ENCODE results near the gene DVL1. TPM values are rescaled to one million over a fixed set of nuclear protein-coding genes. Genes with fewer than 3 reads are reported as not detected.
A peak's percentile ranks its signal among the peaks of the same experiment; 100 is the strongest.

The DVL1 gene
- total RNA-seq, 1 experiment from 2014 or later = 91.4 TPM

DNA sequence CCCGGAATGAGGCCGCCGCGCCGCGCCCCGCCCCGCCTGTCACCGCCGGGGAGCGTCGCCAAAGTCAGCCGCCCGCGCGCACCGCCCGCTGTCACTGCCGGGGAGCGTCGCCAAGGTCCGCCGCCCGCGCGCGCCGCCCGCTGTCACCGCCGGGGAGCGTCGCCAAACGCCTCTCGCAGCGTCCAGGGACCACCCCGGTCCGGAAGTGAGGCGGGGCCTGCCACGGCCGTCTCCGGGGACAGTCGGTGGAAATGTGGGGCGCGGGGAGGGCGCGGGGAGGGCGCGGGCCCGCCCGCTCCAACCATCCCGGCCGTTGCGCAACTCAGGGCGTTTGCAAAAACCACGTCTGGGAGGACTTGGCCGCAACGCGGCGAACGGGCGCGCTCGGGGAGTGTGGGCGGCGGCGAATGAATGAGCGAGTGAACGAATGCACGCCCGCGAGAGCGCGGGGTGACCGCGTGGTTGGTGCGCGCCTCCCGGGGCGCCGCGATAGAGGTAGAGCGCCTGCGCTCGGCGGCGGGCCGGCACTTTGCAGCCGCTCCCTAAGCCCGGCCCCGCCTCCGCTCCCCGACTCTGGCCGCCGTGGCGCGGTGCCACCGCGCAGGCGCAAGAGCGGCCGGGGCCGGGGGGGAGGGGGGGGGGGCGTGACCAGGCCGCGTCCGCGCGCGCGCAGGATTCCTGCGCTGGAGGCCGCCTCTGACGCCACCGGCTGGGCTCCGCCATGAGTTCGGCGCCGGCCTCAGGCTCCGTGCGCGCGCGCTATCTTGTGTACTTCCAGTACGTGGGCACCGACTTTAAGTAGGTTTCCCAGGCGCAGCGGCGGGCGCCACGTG, 41.1 kb downstream of the DVL1 start, which contains the start of the genes ACAP3 and PUSL1:
TSS of gene ACAP3 (minus strand) at position 8 of the 833 bp plus-strand sequence. CDS start 115 bp downstream, outside the sequence.
TSS of gene PUSL1 (plus strand) at position 675 of the 833 bp plus-strand sequence. CDS start at position 722, 47 bp downstream.
- peaks cover 5% of the 10 kb centered on the region; the same call in 1 of the 2 replicates for H3K36me3 Mint-ChIP-seq
- DNase-seq (ENCODE audit: low spot score) (peak; percentile 82), ATAC-seq (peak; percentile 40)
- H3K9me3 Mint-ChIP-seq = no peaks in the 10 kb centered on the region
- peaks cover 21% of the 10 kb centered on the region for H3K4me1 Mint-ChIP-seq
- H3K27ac Mint-ChIP-seq = 0 out of 2 replicates have a peak within 1 kb of the TSS, but pooled peaks have one; percentile 32
- CTCF ChIA-PET = interaction anchor here (0.5 kb wide), 1 partner anchor 191 kb away, joined by 3 read pairs; no protein-coding TSS in a partner anchor
- peak within 1 kb of the TSS; percentile 71 for H3K4me3 Mint-ChIP-seq
- peaks cover 6% of the 10 kb centered on the region; the same call in 1 of the 2 replicates for H3K27me3 Mint-ChIP-seq (ENCODE audit: low read depth)
- POLR2A ChIA-PET = no interaction called here
- TF ChIP-seq MAX (CRISPR knock-in tag; IDR thresholded peaks at IDR 0.05) (peak; percentile 77; the same call in 1 of the 2 replicates), ZNF512 (CRISPR knock-in tag; IDR thresholded peaks at IDR 0.05; ENCODE audit: borderline replicate concordance) (no peak), MXD4 (CRISPR knock-in tag; IDR thresholded peaks at IDR 0.05; ENCODE audit: borderline replicate concordance) (no peak), TEAD1 (CRISPR knock-in tag; IDR thresholded peaks at IDR 0.05) (no peak), GABPB1 (CRISPR knock-in tag; IDR thresholded peaks at IDR 0.05) (peak; percentile 17; the same call in 1 of the 2 replicates), GTF2I (CRISPR knock-in tag; conservative IDR thresholded peaks at IDR 0.05) (no peak), ARID4B (CRISPR knock-in tag; IDR thresholded peaks at IDR 0.05; ENCODE audit: borderline replicate concordance) (no peak; the same call in 1 of the 2 replicates), SMAD3 (CRISPR knock-in tag; IDR thresholded peaks at IDR 0.05; ENCODE audit: borderline replicate concordance) (no peak), ZNF121 (CRISPR knock-in tag; IDR thresholded peaks at IDR 0.05) (no peak), FOXP1 (CRISPR knock-in tag; IDR thresholded peaks at IDR 0.05; ENCODE audit: borderline replicate concordance) (0 out of 2 replicates have a peak, but pooled peaks have one; percentile 25), CREB1 (CRISPR knock-in tag; IDR thresholded peaks at IDR 0.05) (no peak), FOXJ3 (CRISPR knock-in tag; IDR thresholded peaks at IDR 0.05; ENCODE audit: borderline replicate concordance) (no peak), ATF1 (CRISPR knock-in tag; IDR thresholded peaks at IDR 0.05) (no peak), ZNF423 (CRISPR knock-in tag; IDR thresholded peaks at IDR 0.05) (no peak), TCF7 (CRISPR knock-in tag; IDR thresholded peaks at IDR 0.05; ENCODE audit: low read depth) (no peak), KAT7 (CRISPR knock-in tag; IDR thresholded peaks at IDR 0.05; ENCODE audit: borderline replicate concordance) (no peak)
- TF ChIP-seq, protein P1, sequence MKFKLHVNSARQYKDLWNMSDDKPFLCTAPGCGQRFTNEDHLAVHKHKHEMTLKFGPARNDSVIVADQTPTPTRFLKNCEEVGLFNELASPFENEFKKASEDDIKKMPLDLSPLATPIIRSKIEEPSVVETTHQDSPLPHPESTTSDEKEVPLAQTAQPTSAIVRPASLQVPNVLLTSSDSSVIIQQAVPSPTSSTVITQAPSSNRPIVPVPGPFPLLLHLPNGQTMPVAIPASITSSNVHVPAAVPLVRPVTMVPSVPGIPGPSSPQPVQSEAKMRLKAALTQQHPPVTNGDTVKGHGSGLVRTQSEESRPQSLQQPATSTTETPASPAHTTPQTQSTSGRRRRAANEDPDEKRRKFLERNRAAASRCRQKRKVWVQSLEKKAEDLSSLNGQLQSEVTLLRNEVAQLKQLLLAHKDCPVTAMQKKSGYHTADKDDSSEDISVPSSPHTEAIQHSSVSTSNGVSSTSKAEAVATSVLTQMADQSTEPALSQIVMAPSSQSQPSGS (CRISPR knock-in tag; IDR thresholded peaks at IDR 0.05; ENCODE audit: borderline replicate concordance, low read depth) = no peak
- TF ChIP-seq, protein P2, sequence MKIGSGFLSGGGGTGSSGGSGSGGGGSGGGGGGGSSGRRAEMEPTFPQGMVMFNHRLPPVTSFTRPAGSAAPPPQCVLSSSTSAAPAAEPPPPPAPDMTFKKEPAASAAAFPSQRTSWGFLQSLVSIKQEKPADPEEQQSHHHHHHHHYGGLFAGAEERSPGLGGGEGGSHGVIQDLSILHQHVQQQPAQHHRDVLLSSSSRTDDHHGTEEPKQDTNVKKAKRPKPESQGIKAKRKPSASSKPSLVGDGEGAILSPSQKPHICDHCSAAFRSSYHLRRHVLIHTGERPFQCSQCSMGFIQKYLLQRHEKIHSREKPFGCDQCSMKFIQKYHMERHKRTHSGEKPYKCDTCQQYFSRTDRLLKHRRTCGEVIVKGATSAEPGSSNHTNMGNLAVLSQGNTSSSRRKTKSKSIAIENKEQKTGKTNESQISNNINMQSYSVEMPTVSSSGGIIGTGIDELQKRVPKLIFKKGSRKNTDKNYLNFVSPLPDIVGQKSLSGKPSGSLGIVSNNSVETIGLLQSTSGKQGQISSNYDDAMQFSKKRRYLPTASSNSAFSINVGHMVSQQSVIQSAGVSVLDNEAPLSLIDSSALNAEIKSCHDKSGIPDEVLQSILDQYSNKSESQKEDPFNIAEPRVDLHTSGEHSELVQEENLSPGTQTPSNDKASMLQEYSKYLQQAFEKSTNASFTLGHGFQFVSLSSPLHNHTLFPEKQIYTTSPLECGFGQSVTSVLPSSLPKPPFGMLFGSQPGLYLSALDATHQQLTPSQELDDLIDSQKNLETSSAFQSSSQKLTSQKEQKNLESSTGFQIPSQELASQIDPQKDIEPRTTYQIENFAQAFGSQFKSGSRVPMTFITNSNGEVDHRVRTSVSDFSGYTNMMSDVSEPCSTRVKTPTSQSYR (CRISPR knock-in tag; IDR thresholded peaks at IDR 0.05) = no peak
- TF ChIP-seq, protein P3, sequence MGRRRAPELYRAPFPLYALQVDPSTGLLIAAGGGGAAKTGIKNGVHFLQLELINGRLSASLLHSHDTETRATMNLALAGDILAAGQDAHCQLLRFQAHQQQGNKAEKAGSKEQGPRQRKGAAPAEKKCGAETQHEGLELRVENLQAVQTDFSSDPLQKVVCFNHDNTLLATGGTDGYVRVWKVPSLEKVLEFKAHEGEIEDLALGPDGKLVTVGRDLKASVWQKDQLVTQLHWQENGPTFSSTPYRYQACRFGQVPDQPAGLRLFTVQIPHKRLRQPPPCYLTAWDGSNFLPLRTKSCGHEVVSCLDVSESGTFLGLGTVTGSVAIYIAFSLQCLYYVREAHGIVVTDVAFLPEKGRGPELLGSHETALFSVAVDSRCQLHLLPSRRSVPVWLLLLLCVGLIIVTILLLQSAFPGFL (CRISPR knock-in tag; IDR thresholded peaks at IDR 0.05; ENCODE audit: borderline replicate concordance) = no peak
- TF ChIP-seq, protein P4, sequence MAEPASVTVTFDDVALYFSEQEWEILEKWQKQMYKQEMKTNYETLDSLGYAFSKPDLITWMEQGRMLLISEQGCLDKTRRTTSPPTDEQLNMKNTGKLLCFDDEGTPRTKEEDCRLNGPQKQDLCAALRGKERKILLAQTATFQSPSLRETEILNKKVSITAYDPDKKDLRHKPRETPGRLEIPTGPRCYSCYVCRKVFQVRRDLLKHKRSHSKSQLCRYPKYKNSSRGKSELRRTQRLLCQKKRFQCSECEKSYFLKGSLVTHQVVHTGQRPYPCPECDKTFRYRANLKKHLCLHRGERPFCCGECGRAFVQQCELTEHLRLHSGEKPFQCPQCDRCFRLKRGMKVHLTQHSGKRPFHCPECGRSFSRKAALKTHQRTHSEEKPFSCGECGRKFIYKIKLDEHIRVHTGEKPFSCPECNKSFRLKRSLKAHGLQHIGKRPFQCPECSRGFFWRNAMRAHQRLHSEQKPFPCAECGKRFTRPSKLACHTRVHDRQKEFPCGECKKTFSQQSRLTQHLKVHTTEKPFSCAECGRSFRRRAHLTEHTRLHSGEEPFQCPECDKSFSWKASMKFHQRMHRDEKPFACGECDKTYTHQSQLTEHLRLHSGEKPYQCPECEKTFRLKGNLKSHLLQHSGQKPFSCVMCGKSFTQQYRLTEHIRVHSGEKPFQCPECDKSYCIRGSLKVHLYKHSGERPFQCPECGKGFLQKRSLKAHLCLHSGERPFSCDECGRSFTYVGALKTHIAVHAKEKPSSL (CRISPR knock-in tag; conservative IDR thresholded peaks at IDR 0.05) = no peak

Data from WTC11 (cell line).